HG03460 (cell line): ENCODE measurements around the gene LETM1.
"Not testable (repeated sequence)": the region's sequence is repeated elsewhere in the genome, so short reads cannot be mapped to it uniquely, and the experiment has no call there.

Experiments
- ATAC-seq: cut with Tn5 transposase; IDR thresholded peaks from one replicate; pipeline ENCODE4 v1.9.1; 2021; ENCODE audit not compliant: unreplicated experiment

The LETM1 gene

GRCh38 chr4:1852904-1853623, 2.9 kb downstream of the LETM1 start:
- no peak for ATAC-seq

- no peak for ATAC-seq
Measured at GRCh38 chr4:1851575-1852410, 4.2 kb downstream of the LETM1 start.

- no peak for ATAC-seq
Measured at GRCh38 chr4:1851160-1851559, 4.8 kb downstream of the LETM1 start.

- ATAC-seq: no peak
Measured at GRCh38 chr4:1850276-1850675, 5.7 kb downstream of the LETM1 start.

GRCh38 chr4:1846580-1846979, 9.4 kb downstream of the LETM1 start:
- ATAC-seq: no peak

GRCh38 chr4:1844618-1845017, 11.3 kb downstream of the LETM1 start:
- ATAC-seq: not testable (repeated sequence)

- ATAC-seq: no peak
Measured at GRCh38 chr4:1843852-1844251, 12.1 kb downstream of the LETM1 start.

- no peak for ATAC-seq
Measured at GRCh38 chr4:1842993-1843448, 12.9 kb downstream of the LETM1 start.

GRCh38 chr4:1842339-1842895, 13.5 kb downstream of the LETM1 start:
- no peak for ATAC-seq

GRCh38 chr4:1841887-1842210, 14.1 kb downstream of the LETM1 start:
- ATAC-seq: no peak

- ATAC-seq: no peak
Measured at GRCh38 chr4:1841201-1841886, 14.6 kb downstream of the LETM1 start.

- ATAC-seq: no peak
Measured at GRCh38 chr4:1839282-1839681, 16.7 kb downstream of the LETM1 start.

GRCh38 chr4:1837069-1837468, 18.9 kb downstream of the LETM1 start:
- ATAC-seq: no peak

GRCh38 chr4:1836650-1837049, 19.3 kb downstream of the LETM1 start:
- no peak for ATAC-seq

GRCh38 chr4:1835836-1836235, 20.1 kb downstream of the LETM1 start:
- ATAC-seq: not testable (repeated sequence)

GRCh38 chr4:1834047-1834775, 21.7 kb downstream of the LETM1 start:
- peak; percentile 77 for ATAC-seq

GRCh38 chr4:1833307-1834046, 22.5 kb downstream of the LETM1 start:
- no peak for ATAC-seq

GRCh38 chr4:1832690-1833089, 23.3 kb downstream of the LETM1 start:
- ATAC-seq: no peak

- no peak for ATAC-seq
Measured at GRCh38 chr4:1831331-1831730, 24.6 kb downstream of the LETM1 start.

- no peak for ATAC-seq
Measured at GRCh38 chr4:1830642-1831228, 25.2 kb downstream of the LETM1 start.
